ENCODE data around the gene IRF2.

IRF2 gene

GRCh38 chr4:184404047-184404446, 70.3 kb downstream of the IRF2 start:
- no peak for DNase-seq

- DNase-seq, result no peak
These were observed 71.0 kb downstream of the IRF2 start for GRCh38 chr4:184403384-184403781.

- no peak for DNase-seq
These were observed 71.5 kb downstream of the IRF2 start for GRCh38 chr4:184402740-184403383.

GRCh38 chr4:184402239-184402638, 72.1 kb downstream of the IRF2 start:
- DNase-seq, result no peak

- no peak for DNase-seq
These were observed 72.8 kb downstream of the IRF2 start for GRCh38 chr4:184401397-184402171.

- DNase-seq, result no peak
These were observed 73.5 kb downstream of the IRF2 start for GRCh38 chr4:184400891-184401290.

GRCh38 chr4:184400375-184400870, 73.9 kb downstream of the IRF2 start:
- no peak for DNase-seq

- no peak for DNase-seq
These were observed 74.8 kb downstream of the IRF2 start for GRCh38 chr4:184399512-184399908.

GRCh38 chr4:184398741-184399511, 75.4 kb downstream of the IRF2 start:
- no peak for DNase-seq

- DNase-seq, result no peak
These were observed 76.7 kb downstream of the IRF2 start for GRCh38 chr4:184397516-184398163.

- no peak for DNase-seq
These were observed 77.5 kb downstream of the IRF2 start for GRCh38 chr4:184396570-184397515.

- DNase-seq, result no peak
These were observed 78.4 kb downstream of the IRF2 start for GRCh38 chr4:184395971-184396391.

- no peak for DNase-seq
These were observed 78.9 kb downstream of the IRF2 start for GRCh38 chr4:184395451-184395917.

- no peak for DNase-seq
These were observed 81.4 kb downstream of the IRF2 start for GRCh38 chr4:184392748-184393559.

GRCh38 chr4:184392316-184392715, 82.0 kb downstream of the IRF2 start:
- DNase-seq, result no peak

- DNase-seq, result no peak
These were observed 84.1 kb downstream of the IRF2 start for GRCh38 chr4:184389978-184390900.

GRCh38 chr4:184388106-184388505, 86.2 kb downstream of the IRF2 start:
- no peak for DNase-seq

- no peak for DNase-seq
These were observed 87.0 kb downstream of the IRF2 start for GRCh38 chr4:184387351-184387750.

GRCh38 chr4:184386271-184386781, 88.0 kb downstream of the IRF2 start:
- DNase-seq, result no peak
